ENCODE results near the gene FRMD1. TPM values are rescaled to one million over a fixed set of nuclear protein-coding genes. Genes with fewer than 3 reads are reported as not detected.

The FRMD1 gene
- total and polyA plus RNA-seq, 12 donors = 0.12 to 1.3 (median 0.21) TPM; not detected in 4

DNA sequence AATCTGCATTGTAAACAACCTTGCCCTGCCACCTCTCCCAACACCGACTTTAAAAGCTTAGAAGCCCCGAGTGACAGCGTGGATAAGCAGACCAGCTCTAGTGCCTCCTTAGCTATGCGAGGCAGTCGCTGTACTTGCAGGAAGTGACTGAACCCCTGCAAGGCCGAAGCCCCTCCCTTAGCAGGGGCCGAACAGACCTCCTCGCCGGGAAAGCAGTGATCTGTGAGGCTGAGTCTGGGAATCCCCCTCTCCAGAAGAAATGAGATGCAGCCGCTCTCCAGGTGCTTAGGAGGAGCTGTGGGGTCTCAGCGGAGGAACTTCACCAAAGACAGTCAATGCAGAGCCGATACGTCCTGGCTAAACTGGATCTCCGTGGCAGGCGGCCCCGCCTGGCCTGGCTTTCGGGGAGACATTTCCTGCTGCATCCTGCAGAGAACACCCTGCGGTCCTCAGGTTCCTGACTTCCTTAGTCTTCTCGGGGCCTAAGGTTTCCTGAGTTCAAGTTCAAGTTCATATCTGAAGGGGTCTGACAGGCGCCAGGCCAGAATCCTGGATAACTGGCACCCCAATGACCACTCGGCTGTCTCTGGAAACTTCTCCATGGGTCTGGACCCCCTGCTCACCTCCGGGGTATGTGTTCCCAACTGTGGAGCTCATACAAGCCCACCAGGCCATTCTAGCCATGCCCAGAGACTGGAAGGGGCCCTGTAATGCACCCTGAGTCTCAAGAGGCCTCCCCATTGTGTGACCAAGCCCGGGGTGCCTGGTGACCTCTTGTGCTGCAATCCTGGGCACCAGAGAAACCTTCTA lies 20.4 kb upstream of the FRMD1 start:
- WGBS, 2 donors = 65 to 67% methylated on average over 23 of the region's 23 CpGs
- peaks cover 0 to 19% (median 6%) of the 10 kb centered on the region in 9 donors for H3K4me1 ChIP-seq
- no peak for DNase-seq
- intact Hi-C loops (cut with DNase I) = no loop called here
- no peaks in the 10 kb centered on the region for H3K36me3 ChIP-seq
- TF ChIP-seq CTCF (IDR thresholded peaks at IDR 0.05) = no peak
- no peak overlapping the region for H3K4me3 ChIP-seq
- H3K9me3 ChIP-seq = no peaks in the 10 kb centered on the region
- peaks cover 10 to 50% (median 32%) of the 10 kb centered on the region in 7 donors for H3K27me3 ChIP-seq
- no peak overlapping the region for H3K27ac ChIP-seq
- no peak for ATAC-seq

DNA sequence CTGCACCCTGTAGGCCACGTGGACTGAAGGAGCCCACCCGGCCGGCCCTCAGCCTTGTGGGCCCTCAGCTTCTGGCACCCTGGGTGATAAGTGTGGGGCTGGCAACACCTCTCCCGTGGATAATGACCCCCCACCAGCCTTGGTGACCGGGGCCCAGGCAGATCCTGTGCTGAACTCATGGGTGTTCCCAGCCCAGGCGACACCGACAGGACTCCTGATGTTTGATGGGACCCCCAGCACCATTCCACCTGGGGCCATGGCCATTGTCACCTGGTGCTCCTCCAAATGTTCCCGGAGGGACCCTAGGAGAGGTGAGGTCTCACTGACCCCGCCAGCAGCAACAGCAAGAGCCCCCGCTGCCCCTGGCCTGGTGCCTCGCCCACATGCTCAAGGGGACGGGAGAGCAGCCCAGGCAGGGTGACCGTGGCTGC lies 19.4 kb upstream of the FRMD1 start:
- ATAC-seq (peak in 1 of 8 donors; percentile 3), DNase-seq (no peak)
- peaks cover 10 to 45% (median 32%) of the 10 kb centered on the region in 7 donors for H3K27me3 ChIP-seq
- H3K27ac ChIP-seq = peak overlapping the region in 7 of 10 donors; percentile 9 to 69 (median 44)
- no peaks in the 10 kb centered on the region for H3K9me3 ChIP-seq
- 85 to 93% methylated on average over 13 of the region's 13 CpGs for WGBS, 2 donors
- no peak for TF ChIP-seq CTCF (IDR thresholded peaks at IDR 0.05)
- H3K36me3 ChIP-seq = no peaks in the 10 kb centered on the region
- intact Hi-C loops (cut with DNase I) = no loop called here
- H3K4me3 ChIP-seq = no peak overlapping the region
- H3K4me1 ChIP-seq = peaks cover 0 to 20% (median 6%) of the 10 kb centered on the region in 9 donors

DNA sequence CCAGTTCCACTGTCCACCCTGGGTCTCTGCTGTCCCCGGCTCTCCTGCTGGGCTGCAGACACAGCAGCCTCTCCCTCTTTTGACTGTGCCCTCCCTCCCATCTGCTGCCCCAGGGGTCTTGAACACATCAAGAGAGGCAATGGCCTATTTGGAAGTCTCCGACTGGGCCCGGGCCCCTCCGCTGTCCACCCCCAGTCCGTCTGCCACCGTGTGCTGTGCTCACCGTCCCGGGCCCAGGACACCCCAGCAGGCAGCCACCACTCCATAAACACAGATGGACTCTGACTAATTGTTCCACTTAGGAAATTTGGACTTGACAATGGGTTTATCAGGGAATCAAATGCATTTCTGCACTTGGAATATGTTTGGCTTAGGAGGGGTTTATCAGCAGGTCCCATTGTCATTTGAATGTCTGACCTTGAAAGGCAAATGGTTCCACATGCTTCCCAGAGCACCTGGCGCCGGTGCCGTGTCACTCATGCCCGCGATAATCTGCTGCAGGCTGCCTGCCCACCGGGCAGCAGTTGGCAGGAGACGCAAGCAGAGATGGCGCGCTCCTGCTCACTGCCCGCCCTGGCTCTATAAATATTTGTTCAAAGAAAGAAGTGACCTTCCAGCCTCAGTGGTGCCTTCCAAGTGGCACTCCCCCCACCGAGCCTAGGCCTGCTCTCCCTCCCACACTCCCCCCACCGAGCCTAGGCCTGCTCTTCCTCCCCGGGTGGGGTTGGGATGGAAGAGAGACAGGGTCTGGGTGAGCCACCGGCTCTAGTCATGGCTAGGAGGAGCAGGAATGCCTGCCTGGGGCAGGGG lies 18.8 kb upstream of the FRMD1 start:
- Histone ChIP-seq H3K36me3 (no peaks in the 10 kb centered on the region), H3K27ac (peak overlapping the region in 7 of 10 donors; percentile 9 to 69 (median 46)), H3K4me3 (no peak overlapping the region), H3K4me1 (peaks cover 0 to 23% (median 6%) of the 10 kb centered on the region in 9 donors), H3K27me3 (peaks cover 10 to 45% (median 32%) of the 10 kb centered on the region in 7 donors), H3K9me3 (peaks cover 0 to under 1% (median 0%) of the 10 kb centered on the region in 11 donors)
- WGBS, 2 donors = 47 to 69% methylated on average over 22 of the region's 22 CpGs
- peak; percentile 64 to 93 (median 84) for ATAC-seq
- intact Hi-C loops (cut with DNase I) = no loop called here
- peak; percentile 47 to 76 for DNase-seq
- TF ChIP-seq CTCF (IDR thresholded peaks at IDR 0.05) = no peak

DNA sequence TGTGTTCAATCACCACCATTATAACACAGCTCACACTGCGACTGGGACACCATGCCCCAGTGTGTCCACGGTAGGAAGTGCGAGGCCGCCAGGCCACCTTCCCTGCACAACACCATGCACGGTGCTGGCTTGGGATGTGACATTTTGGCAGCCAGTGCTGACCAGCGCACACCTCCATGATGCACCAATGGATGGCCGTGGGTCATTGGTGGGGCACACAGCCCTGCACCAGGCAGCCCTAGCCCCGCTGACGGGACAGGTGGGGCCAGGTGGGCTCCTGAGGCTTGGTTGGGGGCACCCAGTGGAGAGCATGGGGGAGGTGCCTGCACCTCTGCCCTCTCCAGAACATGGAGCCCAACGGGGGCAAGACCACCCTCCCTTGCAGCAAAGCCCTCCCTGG lies 18.2 kb upstream of the FRMD1 start:
- H3K4me1 ChIP-seq = peaks cover 0 to 23% (median 6%) of the 10 kb centered on the region in 9 donors

More for the DNA sequence above, 18.2 kb upstream of the FRMD1 start:
- Histone ChIP-seq H3K4me3 (no peak overlapping the region), H3K27ac (peak overlapping the region in 4 of 10 donors; percentile 9 to 69 (median 51)), H3K36me3 (no peaks in the 10 kb centered on the region), H3K27me3 (peaks cover 10 to 42% (median 31%) of the 10 kb centered on the region in 7 donors), H3K9me3 (peaks cover 0 to 7% (median 0%) of the 10 kb centered on the region in 11 donors)
- ATAC-seq (peak in 7 of 8 donors; percentile 3 to 41 (median 17)), DNase-seq (no peak)
- WGBS, 2 donors = 88 to 94% methylated on average over 10 of the region's 10 CpGs
- intact Hi-C loops (cut with DNase I) = no loop called here
- no peak for TF ChIP-seq CTCF (IDR thresholded peaks at IDR 0.05)

All from heart right ventricle (tissue), 16 donors.